Measurements from ENCODE around the gene MATN4.
A peak's percentile ranks its signal among the peaks of the same experiment; 100 is the strongest.
"Not testable (repeated sequence)": the region's sequence is repeated elsewhere in the genome, so short reads cannot be mapped to it uniquely, and the experiment has no call there.

Gene MATN4

GRCh38 chr20:45308117-45308778, at the start of gene MATN4:
Gene MATN4 (minus strand): TSS chr20:45308299. CDS start chr20:45305582, 2,717 bp downstream.
- DNase-seq: peak in 1 of 56 donors; percentile 34

GRCh38 chr20:45355209-45356084, 47.3 kb upstream of the MATN4 start:
- DNase-seq: no peak

DNA sequence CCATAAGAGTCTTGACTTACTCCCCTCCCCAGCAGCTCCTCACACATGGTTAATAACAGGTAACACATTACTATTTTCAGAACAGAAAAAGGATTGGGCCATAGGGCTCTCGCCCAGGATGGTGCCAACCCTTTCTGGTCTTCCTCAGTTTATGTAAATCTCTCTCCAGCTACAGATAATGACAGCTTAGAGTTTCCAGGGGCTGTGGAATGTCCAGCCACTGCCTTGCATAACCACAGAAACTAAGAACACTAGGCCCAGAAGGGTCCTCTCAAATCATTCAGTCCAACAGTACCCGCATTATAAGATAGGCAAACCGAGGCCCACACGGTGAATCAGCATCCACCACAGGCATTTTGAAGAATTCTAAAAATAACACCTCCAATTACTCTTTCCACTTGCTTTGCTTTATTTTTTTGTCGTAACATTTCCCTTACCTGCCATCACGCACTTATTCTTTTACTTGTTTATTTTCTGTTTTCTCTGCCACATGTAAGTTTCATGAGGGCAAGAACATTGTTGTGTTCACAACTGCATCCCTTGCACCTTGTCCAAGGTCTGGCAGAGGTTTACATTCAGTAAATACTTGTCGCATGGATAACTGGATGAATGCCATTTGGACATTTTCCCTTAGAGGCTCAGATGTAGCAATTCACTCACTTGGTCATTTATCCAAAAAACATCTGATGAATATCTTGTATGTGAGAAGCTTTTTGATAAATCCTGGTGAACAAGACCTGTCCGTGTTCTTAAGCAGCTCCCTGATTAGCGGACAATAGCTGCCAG, 46.5 kb upstream of the MATN4 start:
- DNase-seq: no peak

DNA sequence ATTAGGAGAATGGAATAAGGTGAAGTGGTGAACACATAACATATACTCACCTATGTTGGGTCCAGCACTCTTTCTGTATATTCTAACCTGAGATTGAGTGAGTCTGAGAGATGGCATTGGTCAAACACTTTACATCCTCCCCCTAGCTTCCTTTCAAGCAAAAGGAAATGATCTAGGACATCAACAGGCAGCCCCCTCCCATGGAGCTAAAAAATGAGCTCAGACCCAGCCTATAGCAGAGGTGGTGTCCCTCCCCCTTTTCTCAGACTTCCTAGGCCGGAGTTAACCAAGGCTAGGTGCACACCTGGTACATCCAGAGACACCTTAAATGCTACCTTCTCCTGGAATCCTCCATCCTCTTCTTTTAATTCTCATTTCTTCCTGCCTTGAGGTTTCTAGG, 45.6 kb upstream of the MATN4 start:
- no peak for DNase-seq

GRCh38 chr20:45352729-45353128, 44.6 kb upstream of the MATN4 start:
- DNase-seq: no peak

DNA sequence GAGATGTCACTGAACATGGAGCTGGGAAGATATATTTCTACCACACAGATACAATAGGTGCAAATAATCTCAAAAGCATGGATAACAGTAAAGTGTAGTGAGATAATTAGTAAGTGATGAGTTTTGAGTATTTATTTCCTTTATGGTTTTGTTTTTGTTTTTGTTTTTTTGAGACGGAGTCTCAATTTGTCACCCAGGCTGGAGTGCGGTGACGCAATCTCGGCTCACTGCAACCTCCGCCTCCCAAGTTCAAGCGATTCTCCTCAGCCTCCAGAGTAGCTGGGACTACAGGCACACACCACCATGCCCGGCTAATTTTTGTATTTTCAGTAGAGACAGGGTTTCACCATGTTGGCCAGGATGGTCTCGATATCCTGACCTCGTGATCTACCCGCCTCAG, 42.7 kb upstream of the MATN4 start:
- DNase-seq: not testable (repeated sequence)

DNA sequence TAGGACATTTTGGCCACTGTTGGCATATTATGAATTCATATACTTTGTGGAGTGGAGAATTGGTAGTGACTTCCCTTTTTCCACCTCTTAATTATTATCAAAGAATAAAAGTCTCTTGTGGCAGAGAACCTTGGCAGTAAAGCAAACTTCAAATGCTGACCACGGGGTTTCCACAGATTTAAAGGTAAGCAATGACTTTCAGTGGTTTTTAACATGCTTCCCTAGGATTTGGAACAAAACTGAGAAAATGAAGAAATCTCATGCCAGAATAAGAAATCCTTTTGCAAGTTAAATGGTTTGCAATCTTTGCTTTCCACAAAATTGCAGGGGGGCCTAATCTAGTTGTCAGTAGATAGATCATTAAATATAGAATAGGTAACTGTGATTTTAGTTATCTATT, 42.1 kb upstream of the MATN4 start:
- DNase-seq: no peak

GRCh38 chr20:45347936-45348778, 40.1 kb upstream of the MATN4 start, which contains the start of gene SDC4:
Gene SDC4 (minus strand): TSS chr20:45348424. CDS start chr20:45348384, 40 bp downstream.
- peak in 22 of 56 donors; percentile 12 to 69 (median 33) for DNase-seq

DNA sequence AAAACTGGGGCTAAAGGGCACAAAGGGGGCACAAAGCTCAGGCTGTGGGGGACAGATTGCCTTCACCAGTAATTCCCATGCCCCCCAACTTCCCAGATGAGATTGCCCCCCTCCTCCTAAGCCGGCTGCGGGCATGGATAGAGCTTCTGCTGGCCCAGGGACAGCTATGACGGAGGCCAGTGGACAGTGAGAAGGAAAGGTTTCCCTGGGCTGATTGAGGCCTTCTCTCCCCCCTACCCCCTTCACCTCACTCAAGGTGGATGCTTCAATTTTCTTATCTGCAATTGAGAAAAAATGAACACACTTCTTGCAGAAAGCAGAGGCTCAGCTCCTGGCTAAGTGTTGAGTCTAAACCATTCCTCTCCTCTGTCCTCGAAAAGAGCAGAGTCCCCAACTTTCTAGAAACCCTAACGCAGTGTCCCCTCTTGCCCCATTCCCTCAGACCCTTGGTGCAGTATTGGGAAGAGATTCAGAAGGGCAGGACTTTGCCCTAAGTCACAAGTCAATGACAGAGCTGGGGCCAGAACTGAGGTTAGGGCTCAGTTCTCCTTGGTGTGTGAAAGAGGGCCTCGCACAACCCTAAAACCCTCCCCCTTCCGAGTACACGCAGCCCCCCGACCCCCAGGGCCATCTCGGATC, 39.3 kb upstream of the MATN4 start:
- no peak for DNase-seq

GRCh38 chr20:45346851-45347250, 38.8 kb upstream of the MATN4 start:
- DNase-seq: no peak

- DNase-seq: no peak
Measured at GRCh38 chr20:45346291-45346718, 38.2 kb upstream of the MATN4 start.

DNA sequence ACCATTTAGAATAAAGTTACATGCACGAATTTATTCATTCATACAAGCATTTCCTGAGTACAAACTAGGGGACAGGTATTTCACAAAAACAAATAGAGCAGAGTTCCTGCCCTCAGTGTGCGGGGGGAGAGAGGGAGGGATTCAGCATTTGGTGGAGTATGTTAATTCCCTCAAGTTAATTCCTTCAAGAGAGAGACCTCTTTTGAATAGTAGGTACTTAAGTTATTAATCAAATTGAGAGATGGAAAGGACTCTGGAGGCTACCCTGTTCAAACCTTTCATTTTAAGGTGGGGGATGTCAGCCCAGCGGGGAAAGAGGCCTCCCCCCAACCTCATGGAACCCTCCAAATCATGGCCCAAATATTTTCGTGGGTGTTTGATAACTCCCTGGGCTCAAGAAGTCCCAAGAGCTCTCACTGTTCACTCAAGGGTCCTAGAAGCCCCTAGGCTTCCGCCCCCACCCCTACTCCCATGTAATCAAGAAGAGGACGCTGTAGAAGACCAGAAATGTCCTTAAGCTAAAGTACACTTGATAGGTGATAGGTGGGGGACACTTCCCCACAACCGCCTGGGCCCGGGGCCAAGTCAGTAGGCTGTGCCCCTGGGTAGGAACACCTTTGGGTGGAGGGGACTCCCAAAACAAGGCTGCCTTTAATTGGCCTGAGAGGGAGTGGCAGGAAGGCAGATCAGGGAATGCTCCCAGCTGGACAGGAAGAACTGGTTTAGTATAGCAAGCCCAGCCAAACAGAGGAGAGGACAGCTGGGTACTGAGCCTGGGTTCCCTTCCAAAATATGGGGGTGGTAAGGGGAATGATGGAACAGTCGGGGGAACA, 37.2 kb upstream of the MATN4 start:
- peak in 1 of 56 donors; percentile 12 for DNase-seq

- DNase-seq: peak in 36 of 56 donors; percentile 14 to 75 (median 42)
Measured at GRCh38 chr20:45344168-45344860, 36.2 kb upstream of the MATN4 start.

DNA sequence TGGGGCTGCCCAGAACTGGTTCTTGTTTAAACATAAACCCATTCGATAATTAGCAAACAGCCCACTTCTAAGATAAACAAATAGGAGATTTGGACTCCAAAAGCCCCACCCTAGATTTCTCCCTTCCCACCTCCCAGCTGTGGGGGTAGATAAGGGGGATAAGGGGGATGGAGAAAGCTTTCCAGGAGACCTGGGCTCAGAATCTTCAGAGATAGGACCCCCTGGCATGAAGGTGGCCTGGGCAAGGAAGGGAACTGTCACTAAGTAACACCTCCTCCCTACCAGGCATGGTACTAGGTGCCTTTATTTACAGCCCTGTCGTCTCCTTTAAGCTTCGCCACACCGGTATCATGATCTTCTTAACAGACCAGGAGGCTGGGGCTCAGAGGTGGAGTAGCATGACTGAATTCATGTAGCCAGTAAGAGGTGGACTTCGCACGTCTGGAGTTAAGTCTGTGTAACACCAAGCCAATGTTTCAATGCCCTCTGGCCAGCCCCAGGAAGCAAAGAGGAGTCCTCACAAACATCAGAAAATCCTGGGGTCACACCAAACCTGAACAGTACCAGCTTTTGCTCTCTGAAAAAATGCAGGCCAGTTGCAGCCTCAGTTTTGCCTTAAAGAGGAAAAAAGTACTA, 35.6 kb upstream of the MATN4 start:
- DNase-seq: no peak

DNA sequence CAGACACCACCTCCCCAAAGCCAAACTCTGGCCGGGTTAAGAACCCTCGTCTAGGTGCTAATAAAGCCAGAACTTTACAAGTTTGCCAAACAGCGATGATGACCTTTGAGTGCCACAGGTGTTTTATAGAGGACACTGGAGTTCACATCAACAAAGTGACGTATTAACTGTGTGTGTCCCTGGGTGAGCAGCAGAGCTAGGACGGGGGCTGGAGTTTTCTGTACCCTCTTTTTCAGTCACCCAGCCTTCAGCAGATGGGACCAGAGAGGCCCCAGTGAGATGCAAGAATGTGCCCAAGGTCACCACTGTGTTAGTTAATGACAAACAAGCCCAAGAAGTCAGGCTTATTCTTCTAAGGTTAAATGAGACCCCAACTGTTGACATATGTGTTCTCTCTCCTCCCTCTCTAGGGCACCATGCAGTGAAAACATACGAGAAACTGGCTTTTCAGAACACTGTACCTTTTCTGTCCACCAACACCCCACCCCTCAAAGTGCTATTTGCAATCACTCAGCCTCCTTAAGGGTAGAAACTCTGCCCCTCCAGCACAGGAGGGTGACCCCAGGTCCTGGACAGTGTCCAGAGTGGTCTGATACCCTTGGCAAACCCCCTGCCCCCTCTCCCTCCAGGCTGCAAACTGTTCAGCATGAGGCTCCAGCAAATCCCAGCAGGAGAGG, 34.9 kb upstream of the MATN4 start:
- DNase-seq: no peak

DNA sequence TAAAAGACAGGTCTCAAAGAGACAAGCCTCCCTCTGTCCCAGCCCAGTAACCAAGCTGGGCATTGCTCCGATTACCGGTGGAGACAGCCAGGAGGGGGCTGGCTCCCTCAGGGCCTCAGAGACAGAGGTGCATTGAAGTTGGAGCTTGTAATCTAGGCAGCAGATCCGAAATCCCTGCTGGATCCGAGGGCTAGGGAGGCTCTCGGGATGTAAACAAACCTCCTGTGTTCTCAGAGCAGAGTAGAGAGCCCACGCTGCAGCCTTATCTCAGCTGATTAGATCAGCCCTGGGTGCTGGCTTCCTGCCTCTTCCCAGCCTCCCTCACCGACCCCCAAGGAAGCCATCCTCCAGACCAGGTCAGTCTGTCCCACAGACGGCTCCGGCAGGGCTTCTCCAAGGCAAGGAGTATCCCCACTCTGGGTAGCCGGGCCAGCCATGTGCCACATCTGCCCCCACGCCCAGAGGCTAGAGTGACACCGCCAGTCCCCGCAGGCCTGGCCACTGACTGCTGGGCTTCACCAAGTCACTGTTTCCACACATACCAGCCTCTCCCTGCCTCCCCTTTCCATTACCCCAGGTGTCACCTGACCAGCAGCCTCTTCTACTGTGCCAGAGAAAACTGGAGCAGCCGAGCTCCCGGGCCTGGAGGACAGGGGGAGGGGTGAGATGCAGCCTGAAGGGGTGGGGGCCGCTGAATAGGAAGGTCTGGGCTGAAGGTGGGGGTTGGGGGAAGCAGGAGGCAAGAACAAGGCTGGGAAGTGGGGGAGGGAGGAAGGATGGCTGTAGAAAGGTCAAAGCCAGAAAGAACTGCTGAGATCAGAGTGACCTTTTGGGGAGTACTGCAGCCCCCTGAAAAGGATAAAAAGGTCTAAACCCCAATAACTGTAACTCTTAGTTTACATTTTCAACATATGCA, 34.1 kb upstream of the MATN4 start:
- peak in 41 of 56 donors; percentile 12 to 78 (median 41) for DNase-seq

Data from amygdala (tissue), 56 donors.